Cardiac ventricle fibroblast (primary cell): ENCODE results near the gene RPUSD2. TPM values are rescaled to one million over a fixed set of nuclear protein-coding genes. Genes with fewer than 3 reads are reported as not detected.

Source experiments
- total RNA-seq: library from RNA; depleted of rRNA; stranded (reverse); fragments of >200 nt; gene quantifications from 2 replicates; pipeline ENCODE4 v1.2.3, GENCODE V29; 2015

RPUSD2 gene, protein sequence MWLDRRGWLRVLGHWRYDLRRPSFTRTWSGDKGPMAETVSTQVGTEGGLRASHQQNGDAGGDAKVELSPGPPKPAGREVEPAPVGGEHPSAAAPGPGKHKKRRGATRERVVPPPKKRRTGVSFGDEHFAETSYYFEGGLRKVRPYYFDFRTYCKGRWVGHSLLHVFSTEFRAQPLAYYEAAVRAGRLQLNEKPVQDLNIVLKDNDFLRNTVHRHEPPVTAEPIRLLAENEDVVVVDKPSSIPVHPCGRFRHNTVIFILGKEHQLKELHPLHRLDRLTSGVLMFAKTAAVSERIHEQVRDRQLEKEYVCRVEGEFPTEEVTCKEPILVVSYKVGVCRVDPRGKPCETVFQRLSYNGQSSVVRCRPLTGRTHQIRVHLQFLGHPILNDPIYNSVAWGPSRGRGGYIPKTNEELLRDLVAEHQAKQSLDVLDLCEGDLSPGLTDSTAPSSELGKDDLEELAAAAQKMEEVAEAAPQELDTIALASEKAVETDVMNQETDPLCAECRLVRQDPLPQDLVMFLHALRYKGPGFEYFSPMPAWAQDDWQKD
- total RNA-seq, result 6.0 and 7.8 TPM in 2 replicates

DNA sequence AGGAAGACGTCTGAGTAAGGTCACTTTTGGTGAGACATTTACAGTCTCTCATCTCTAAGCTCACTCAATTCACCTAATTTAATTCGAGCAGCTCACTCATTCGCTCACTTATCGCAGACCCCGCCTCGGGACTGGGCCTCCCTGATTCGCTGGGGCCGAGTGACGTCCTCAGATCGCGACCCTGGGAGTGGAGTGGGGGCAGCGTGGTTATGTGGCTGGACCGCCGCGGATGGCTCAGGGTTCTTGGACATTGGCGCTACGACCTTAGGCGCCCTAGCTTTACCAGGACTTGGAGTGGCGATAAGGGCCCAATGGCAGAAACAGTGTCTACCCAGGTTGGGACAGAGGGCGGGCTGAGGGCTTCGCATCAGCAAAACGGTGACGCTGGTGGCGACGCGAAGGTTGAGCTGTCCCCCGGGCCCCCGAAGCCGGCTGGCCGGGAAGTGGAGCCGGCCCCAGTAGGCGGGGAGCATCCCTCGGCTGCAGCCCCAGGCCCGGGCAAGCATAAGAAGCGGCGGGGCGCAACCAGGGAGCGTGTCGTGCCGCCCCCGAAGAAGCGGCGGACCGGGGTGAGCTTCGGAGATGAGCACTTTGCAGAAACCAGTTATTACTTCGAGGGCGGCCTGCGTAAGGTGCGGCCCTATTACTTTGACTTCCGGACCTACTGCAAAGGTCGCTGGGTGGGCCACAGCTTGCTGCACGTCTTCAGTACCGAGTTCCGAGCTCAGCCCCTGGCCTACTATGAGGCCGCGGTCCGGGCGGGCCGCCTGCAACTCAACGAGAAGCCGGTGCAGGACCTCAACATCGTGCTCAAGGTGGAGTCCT, at the start of gene RPUSD2:
TSS of gene RPUSD2 (plus strand) at position 171 of the 825 bp plus-strand sequence. CDS start at position 210, 39 bp downstream.

DNA sequence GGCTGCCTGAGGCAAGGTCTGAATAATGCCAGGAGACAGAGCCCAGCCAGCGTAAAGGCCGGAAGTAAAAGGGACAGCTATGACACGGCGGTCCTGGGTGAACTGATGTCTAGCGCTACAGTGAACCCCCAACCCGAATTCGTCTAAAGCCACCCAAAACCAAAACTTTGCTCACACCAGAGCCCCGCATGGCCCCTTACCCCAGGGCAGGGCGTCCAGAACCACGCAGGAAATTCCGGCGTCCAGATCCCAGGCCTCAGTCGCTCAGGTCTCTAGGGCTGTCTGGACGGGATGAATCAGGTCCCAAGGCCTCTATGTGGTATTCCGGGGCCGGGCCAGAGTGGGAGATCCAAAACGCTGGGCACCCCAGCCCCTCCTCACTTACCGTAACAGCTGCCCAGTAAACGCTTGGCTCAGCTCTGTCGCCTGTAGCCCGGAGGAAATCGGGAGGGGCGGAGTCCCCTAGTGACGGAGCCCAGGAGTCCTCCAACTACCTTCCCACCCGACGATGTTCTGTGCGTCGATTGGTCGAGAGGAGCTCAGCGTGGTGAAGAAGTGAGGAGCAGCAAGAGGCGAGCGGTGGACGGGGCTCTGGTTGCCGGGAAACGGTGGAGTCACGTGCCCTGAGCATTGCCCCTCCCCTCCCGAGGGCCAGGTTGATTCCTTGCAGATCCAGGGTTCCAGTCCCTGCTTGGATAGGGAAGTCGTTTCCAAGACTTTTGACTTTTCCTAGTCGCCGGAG, 4.3 kb upstream of the RPUSD2 start, which contains the start of gene CCDC32:
TSS of gene CCDC32 (minus strand) at position 452 of the 742 bp plus-strand sequence. CDS start 2,027 bp downstream, outside the sequence.

DNA sequence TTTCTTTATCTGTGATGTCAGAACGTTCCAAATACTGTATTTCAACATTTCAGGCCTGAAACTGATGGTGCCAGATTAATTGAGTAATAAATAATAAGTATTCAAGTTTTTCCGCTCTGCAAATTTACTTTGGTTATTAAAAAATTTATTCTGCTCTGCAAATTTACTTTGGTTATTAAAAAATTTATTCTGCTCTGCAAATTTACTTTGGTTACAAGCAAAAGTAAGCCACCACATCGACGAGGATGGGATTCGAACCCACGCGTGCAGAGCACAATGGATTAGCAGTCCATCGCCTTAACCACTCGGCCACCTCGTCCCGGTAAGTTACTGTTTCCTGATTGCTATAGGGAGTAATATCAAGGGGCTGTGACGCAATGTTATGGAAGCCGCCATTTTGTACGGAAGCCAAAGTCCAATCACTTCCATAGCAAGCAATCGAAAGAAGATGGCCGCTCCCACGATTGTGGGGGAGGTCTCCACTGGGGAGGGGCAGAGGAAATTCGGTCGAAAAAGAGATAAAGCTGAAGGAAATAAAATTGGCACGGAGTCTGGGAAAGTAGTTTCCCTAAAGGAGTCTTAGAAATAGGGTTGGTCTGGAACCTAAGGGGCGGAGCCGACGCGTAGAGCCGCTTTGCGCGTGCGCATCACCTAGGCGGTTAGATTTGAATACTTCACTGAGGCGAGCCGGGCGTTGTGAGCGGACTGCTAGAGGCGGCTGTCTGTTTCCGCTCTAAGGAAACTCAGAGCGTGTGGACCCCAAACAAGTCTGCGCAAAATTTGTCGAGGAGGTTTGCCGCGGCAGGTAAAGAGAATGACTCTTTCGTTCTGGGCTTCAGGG, 24.7 kb downstream of the RPUSD2 start, which contains the start of gene KNL1:
TSS of gene KNL1 (plus strand) at position 662 of the 841 bp plus-strand sequence. CDS start 8,683 bp downstream, outside the sequence.

Other genes starting within 250 kb of the RPUSD2 start
- 11.4 and 12.9 TPM in 2 replicates for gene INAFM2, start 245.6 kb upstream of the RPUSD2 start, total RNA-seq
- gene CCDC9B, start 228.4 kb upstream of the RPUSD2 start, total RNA-seq, result 0.44 and 1.3 TPM in 2 replicates
- gene PHGR1, start 218.3 kb upstream of the RPUSD2 start, total RNA-seq, result not detected in 2 replicates
- gene DISP2, start 211.1 kb upstream of the RPUSD2 start, total RNA-seq, result 0.10 and 0.19 TPM in 2 replicates
- 6.9 and 9.6 TPM in 2 replicates for gene KNSTRN, start 186.6 kb upstream of the RPUSD2 start, total RNA-seq
- 39.0 and 41.2 TPM in 2 replicates for gene IVD, start 163.5 kb upstream of the RPUSD2 start, total RNA-seq
- gene BAHD1, start 128.3 kb upstream of the RPUSD2 start, total RNA-seq, result 10.0 and 11.9 TPM in 2 replicates
- gene CHST14, start 98.3 kb upstream of the RPUSD2 start, total RNA-seq, result 23.4 and 23.8 TPM in 2 replicates
- 17.5 and 17.6 TPM in 2 replicates for gene CCDC32, start 4.3 kb upstream of the RPUSD2 start, total RNA-seq
- gene KNL1, start 24.9 kb downstream of the RPUSD2 start, total RNA-seq, result 1.1 and 1.2 TPM in 2 replicates
- 1.7 and 2.7 TPM in 2 replicates for gene RAD51, start 125.9 kb downstream of the RPUSD2 start, total RNA-seq
- gene RMDN3, start 186.0 kb downstream of the RPUSD2 start, total RNA-seq, result 20.5 and 20.9 TPM in 2 replicates
- 5.8 and 10.8 TPM in 2 replicates for gene GCHFR, start 194.8 kb downstream of the RPUSD2 start, total RNA-seq
- gene C15orf62, start 200.7 kb downstream of the RPUSD2 start, total RNA-seq, result 0.05 and 0.25 TPM in 2 replicates
- 11.4 and 19.2 TPM in 2 replicates for gene ZFYVE19, start 237.8 kb downstream of the RPUSD2 start, total RNA-seq
- gene DNAJC17, start 238.2 kb downstream of the RPUSD2 start, total RNA-seq, result 17.0 and 43.3 TPM in 2 replicates